Measurements from ENCODE around the gene RTL5.
A peak's percentile ranks its signal among the peaks of the same experiment; 100 is the strongest.

RTL5 gene

GRCh38 chrX:72129661-72130060, 2.1 kb downstream of the RTL5 start:
- DNase-seq (ENCODE audit: low spot score), result no peak

GRCh38 chrX:72128881-72129280, 2.8 kb downstream of the RTL5 start:
- DNase-seq (ENCODE audit: low spot score), result peak; percentile 26

GRCh38 chrX:72128183-72128834, 3.4 kb downstream of the RTL5 start:
- DNase-seq (ENCODE audit: low spot score), result no peak

GRCh38 chrX:72127332-72127731, 4.4 kb downstream of the RTL5 start:
- no peak for DNase-seq (ENCODE audit: low spot score)

GRCh38 chrX:72126539-72127140, 5.1 kb downstream of the RTL5 start:
- DNase-seq (ENCODE audit: low spot score), result peak; percentile 82

GRCh38 chrX:72126048-72126415, 5.7 kb downstream of the RTL5 start:
- DNase-seq (ENCODE audit: low spot score), result no peak

GRCh38 chrX:72125331-72126047, 6.2 kb downstream of the RTL5 start:
- DNase-seq (ENCODE audit: low spot score), result no peak

- DNase-seq (ENCODE audit: low spot score), result no peak
These were observed 7.0 kb downstream of the RTL5 start for GRCh38 chrX:72124540-72125201.

GRCh38 chrX:72123471-72124185, 8.1 kb downstream of the RTL5 start:
- no peak for DNase-seq (ENCODE audit: low spot score)

- DNase-seq (ENCODE audit: low spot score), result no peak
These were observed 8.9 kb downstream of the RTL5 start for GRCh38 chrX:72122621-72123337.

GRCh38 chrX:72121383-72121782, 10.3 kb downstream of the RTL5 start:
- DNase-seq (ENCODE audit: low spot score), result peak; percentile 46

GRCh38 chrX:72120837-72121236, 10.9 kb downstream of the RTL5 start:
- no peak for DNase-seq (ENCODE audit: low spot score)

- no peak for DNase-seq (ENCODE audit: low spot score)
These were observed 14.0 kb downstream of the RTL5 start for GRCh38 chrX:72117636-72118210.

- no peak for DNase-seq (ENCODE audit: low spot score)
These were observed 16.3 kb downstream of the RTL5 start for GRCh38 chrX:72115380-72115779.

GRCh38 chrX:72114807-72115206, 16.9 kb downstream of the RTL5 start:
- no peak for DNase-seq (ENCODE audit: low spot score)

- DNase-seq (ENCODE audit: low spot score), result no peak
These were observed 17.4 kb downstream of the RTL5 start for GRCh38 chrX:72114306-72114705.

- no peak for DNase-seq (ENCODE audit: low spot score)
These were observed 18.3 kb downstream of the RTL5 start for GRCh38 chrX:72113461-72113860.

GRCh38 chrX:72110876-72111708, 20.6 kb downstream of the RTL5 start:
- DNase-seq (ENCODE audit: low spot score), result no peak

- no peak for DNase-seq (ENCODE audit: low spot score)
These were observed 21.5 kb downstream of the RTL5 start for GRCh38 chrX:72110051-72110875.
